NCI-H146 treated with DMSO at 0.1 percent for 48 hours (cell line): ENCODE measurements around the gene CMIP.
A peak's percentile ranks its signal among the peaks of the same experiment; 100 is the strongest.
"Not testable (repeated sequence)": the region's sequence is repeated elsewhere in the genome, so short reads cannot be mapped to it uniquely, and the experiment has no call there.

ENCODE experiments used
- DNase-seq: peaks from one replicate; lab custom pipeline; 2025; ENCODE audit not compliant: unreplicated experiment; lab: John Stamatoyannopoulos, UW

The CMIP gene

GRCh38 chr16:81421126-81421525, 23.5 kb upstream of the CMIP start:
- DNase-seq = no peak

GRCh38 chr16:81421536-81421935, 23.1 kb upstream of the CMIP start:
- DNase-seq = no peak

DNA sequence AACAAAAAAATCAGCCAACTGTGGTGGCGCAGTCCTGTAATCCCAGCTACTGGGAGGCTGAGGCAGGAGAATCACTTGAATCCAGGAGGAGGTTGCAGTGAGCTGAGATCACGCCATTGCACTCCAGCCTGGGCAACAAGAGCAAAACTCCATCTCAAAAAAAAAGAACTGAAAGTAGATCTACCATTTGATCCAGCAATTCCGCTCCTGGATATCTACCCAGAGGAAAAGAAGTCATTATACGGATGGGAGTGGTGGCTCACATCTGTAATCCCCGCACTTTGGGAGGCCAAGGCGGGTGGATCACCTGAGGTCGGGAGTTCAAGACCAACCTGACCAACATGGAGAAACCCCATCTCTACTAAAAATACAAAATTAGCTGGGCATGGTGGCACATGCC, 22.5 kb upstream of the CMIP start:
- DNase-seq = not testable (repeated sequence)

- DNase-seq = no peak
Measured at GRCh38 chr16:81424771-81425170, 19.8 kb upstream of the CMIP start.

GRCh38 chr16:81427219-81427618, 17.4 kb upstream of the CMIP start:
- no peak for DNase-seq

DNA sequence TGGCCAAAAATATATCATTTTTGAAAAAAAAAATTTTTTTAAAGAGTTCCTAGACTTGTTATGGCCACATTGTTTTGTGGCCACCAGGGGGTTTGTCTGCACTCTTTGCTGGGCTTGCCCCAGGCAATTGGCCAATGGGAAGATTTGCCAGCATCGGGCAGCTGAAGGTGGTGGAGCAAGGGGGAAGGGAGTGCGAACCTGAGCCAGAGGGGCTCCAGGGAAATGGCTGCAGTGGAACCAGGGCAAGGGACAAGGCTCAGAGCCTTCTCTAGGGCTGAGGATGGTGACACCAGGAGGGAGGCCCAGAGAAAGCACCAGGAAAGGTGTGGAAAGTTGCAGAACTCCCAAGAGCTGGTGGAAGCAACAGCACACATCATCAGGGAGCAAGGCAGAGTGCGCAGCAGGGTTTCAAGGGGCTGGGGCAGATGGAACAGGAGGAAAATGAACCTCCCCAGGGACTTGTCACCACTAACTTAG, 15.5 kb upstream of the CMIP start:
- DNase-seq = no peak

GRCh38 chr16:81431554-81432353, 12.9 kb upstream of the CMIP start:
- DNase-seq = peak; percentile 63

GRCh38 chr16:81432937-81433557, 11.6 kb upstream of the CMIP start:
- peak; percentile 22 for DNase-seq

DNA sequence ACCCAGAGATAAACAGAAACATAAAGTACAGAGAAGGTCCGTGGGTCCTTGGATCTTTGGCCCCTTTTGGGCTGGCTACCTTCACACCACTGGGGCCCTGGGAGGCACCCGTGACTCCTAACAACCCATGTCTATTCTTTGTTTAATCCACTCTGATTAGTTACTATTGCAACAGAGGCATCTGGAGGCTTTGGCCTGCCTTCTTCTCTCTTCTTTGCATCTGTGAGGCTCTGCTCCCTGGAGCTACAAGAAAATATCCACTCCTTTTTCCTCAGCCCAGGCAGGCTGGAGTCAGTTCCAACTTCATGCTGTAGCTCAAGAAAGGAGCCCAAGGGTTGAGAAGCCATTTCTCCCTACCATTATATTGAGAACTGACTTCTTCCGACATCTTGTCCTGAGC, 9.5 kb upstream of the CMIP start:
- DNase-seq = no peak

GRCh38 chr16:81435567-81435966, 9.0 kb upstream of the CMIP start:
- no peak for DNase-seq

GRCh38 chr16:81436386-81436785, 8.2 kb upstream of the CMIP start:
- no peak for DNase-seq

DNA sequence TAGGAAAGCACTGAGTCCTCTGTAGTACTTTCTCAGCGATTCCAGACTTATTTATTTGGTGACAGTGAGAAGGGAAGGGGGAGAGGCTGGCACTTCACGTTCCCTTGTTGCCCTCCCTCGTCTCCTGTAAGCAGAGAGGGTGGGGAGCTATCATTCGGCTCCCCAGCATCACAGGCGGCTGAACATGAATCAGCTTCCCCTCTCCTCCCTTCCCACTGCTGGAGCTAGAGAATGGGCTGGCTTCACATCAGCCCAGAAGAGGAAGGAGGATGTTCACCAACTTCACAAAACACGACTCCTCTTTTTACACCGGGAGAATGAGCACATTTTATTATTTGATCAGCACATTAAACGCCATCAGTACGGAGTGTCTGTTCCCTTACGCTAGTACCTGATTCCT, 6.7 kb upstream of the CMIP start:
- no peak for DNase-seq

DNA sequence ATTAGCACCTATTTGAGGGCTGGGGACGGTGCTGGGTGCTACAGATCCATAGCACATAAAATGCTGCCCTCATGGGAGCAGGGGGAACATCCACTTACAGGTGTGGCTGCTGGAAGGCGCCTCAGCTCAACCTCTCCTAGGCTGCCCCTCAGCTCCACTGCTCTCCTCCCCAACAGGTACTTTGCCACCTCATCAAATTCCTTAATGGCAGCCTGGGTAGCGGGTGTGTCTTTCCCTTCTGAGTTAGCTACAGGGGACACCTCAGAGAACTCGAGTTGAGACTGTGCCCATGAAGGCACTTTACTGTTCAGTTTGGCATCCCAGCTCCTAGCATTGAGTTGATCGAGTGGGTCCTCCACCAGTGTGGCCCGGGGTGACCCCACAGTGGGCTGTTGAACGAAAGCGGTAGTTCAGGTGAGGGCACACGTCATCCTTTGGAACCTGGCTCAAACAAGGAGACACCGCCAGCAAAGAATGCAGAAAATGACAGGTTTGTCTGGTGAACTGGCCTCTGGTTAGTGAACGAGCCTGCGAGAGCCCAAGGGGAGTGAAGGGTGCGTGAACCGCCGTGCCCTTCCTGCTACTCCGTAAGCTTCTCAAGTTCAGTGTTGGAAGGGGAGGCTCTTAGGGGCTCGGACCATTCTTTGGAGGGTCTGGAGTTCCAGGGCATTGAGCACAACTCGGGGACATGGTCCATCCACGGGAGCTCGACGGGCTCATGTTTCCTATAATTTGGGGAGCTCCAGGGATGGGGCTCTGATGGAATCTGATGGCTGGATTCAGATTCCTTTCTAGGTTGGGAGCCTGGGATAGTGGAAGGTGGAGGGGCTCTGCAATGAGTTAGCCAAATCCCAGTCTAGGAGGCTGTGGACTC, 3.5 kb upstream of the CMIP start:
- DNase-seq = no peak

DNA sequence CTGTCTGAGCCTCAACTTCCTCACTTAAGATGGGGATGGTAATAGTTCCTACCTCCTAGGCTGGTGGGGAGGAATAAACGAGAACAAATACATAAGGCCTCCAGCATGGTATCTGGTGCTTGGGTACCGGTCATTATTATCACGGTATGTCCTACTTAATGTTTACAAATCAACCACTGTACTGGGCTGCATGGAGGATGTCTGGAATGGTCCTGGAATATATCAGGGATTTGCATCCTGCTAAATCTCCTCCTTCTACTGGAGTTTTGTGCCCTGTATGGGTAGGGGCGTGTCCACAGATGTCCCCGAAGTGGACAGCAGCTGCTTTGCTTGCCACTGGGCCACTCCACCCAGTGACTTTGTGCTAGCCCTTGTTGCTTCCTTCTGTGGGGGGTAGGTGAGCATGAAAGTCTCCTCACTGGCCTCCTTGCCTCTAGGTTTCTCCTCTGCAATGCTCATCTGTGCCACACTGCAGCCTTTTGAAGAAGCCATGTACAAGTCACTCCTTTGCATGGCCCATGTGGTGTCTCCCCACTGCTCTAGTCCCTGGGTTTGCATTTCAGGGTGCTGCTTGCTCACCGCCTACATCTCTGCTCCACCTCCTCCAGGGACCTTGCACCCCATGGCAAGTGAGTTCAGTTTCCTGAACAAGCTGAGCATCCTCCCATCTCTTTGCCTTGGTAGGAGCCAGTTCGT, 2.2 kb upstream of the CMIP start:
- no peak for DNase-seq

DNA sequence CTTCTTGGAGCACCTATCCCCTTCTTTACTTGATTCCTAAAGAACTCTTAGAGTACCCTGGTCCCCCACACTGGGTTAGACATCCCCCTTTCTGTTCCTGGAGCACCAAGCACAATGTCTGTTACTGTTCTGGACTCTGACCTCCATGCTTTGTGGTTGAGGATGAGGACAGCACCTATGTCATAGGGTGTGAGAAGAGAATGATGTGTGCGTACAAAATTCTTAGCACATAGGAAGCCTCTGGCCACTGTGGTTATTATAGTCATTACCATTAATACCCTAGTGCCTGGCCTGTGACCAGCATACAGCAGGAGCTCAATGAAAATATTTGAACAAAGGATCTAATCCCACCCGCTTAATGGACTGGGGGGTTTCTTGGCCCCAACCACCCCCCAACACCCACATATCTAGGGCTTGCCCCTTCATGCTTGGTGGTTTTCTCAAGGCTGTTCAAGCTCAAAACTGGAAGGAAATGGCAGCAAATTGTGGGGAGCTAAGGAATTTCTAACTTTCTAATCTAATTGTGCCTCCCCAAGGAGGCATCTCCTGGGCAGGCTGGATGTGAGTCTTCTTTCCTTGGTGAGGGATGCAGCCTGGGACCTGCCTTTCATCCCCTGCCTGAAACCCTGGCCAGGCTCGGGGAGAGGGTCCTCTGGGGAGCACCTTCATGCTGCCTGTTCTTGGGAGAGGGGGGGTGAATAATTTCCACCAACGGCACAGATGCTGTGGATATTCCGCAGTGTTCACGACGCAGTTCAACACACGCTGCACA, 1.5 kb upstream of the CMIP start:
- no peak for DNase-seq

GRCh38 chr16:81443688-81444447, 740 bp upstream of the CMIP start:
- no peak for DNase-seq

DNA sequence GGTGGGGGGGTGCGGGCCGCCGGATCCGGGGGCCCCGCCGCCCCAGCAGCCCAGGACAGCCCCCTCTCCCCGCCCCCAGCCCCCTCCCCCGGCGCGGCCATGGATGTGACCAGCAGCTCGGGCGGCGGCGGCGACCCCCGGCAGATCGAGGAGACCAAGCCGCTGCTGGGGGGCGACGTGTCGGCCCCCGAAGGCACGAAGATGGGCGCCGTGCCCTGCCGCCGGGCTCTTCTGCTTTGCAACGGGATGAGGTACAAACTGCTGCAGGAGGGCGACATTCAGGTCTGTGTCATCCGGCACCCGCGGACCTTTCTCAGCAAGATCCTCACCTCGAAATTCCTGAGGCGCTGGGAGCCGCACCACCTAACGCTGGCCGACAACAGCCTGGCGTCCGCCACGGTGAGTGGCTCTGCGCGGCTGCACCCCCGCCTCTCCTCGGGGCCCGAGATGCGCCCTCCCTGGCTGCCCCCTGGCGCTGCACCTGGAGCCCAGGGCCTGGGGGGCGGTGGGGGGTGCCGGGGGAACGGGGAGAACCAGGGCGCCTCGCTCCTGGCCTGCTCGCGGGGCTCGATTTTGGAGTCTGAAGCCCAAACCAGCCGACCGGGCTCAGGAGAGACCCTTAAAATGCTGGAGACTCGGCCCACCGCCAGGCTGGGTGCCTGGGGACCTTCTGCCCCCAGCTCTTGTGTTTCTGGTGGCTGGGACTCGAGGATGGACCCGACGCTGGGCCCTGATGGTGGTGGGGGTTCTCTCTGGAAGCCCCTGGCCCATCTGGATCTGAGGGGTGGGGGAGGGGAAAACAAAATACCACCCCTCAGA, 744 bp downstream of the CMIP start:
- no peak for DNase-seq

DNA sequence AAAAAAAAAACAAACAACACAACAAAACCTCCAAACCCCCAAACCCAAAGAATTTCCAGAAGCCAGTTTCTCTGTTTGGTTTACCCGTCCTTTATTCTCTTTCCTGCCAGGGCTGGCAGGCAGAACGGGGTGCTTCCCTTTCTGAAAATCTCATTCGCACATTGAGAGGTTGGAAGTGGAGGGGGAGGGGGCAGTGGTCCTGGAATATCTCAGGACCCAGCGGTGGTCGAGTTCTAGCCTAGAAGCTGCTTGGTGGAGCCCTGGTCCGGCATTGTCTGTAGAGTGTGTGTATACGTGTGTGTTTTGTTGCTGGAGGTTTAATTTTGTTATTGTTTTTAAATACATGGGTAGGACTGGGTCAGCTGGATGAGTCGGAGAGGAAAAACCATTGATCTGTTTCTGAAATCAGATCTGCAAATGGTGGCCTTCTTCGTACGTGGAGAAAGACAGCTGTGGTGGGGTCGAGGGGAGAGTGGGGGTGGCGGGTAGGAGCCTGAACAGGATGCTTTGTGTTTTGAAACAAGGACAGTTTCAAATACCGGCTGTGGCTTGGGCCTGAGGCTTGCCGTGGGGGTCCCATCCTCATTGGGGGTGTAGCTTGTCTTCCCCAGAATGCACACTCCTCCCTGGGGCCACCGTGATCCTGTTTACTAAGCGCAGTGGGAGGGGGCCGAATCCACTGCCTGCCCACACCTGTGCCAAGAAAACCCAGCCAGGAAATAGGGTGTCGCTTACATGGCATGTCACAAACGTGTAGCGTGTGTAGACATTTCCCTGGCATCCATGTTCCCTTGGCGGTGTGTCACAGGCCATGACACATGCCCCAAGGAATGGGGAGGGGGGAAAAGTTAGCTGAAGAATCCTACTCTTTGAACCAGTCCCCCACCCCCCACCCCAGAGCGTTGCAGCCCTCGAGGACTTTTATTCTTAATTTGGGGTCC, 1.6 kb downstream of the CMIP start:
- DNase-seq = no peak
